Measurements from ENCODE around the gene FMOD.
A peak's percentile ranks its signal among the peaks of the same experiment; 100 is the strongest.
"Not testable (repeated sequence)": the region's sequence is repeated elsewhere in the genome, so short reads cannot be mapped to it uniquely, and the experiment has no call there.

FMOD gene

GRCh38 chr1:203304919-203305808, 45.8 kb downstream of the FMOD start, which contains the start of gene BTG2:
Gene BTG2 (plus strand): TSS chr1:203305519. CDS start chr1:203305607, 88 bp downstream.
- peak; percentile 94 for DNase-seq

GRCh38 chr1:203304391-203304918, 46.5 kb downstream of the FMOD start:
- no peak for DNase-seq

GRCh38 chr1:203302894-203303293, 48.0 kb downstream of the FMOD start:
- DNase-seq, result no peak

GRCh38 chr1:203302456-203302855, 48.5 kb downstream of the FMOD start:
- no peak for DNase-seq

- no peak for DNase-seq
These were observed 49.6 kb downstream of the FMOD start for GRCh38 chr1:203301331-203301668.

GRCh38 chr1:203300441-203301330, 50.2 kb downstream of the FMOD start:
- no peak for DNase-seq

GRCh38 chr1:203299719-203300429, 51.0 kb downstream of the FMOD start:
- not testable (repeated sequence) for DNase-seq

- DNase-seq, result no peak
These were observed 51.8 kb downstream of the FMOD start for GRCh38 chr1:203299169-203299568.

GRCh38 chr1:203296460-203297073, 54.4 kb downstream of the FMOD start:
- DNase-seq, result no peak

GRCh38 chr1:203295796-203296195, 55.1 kb downstream of the FMOD start:
- no peak for DNase-seq

- DNase-seq, result no peak
These were observed 59.5 kb downstream of the FMOD start for GRCh38 chr1:203291201-203292096.
